TTC549 (cell line): ENCODE measurements around the gene MRGPRE.

Source experiments
- FAIRE-seq: peaks from 2 replicates; lab custom pipeline; 2012; peaks lifted over from hg19 to GRCh38; lab: Jason Lieb, UNC

MRGPRE gene

GRCh38 chr11:3226846-3227567, 5.2 kb downstream of the MRGPRE start:
- no peak for FAIRE-seq

- no peak for FAIRE-seq
These were observed 6.1 kb downstream of the MRGPRE start for GRCh38 chr11:3225826-3226750.

- FAIRE-seq: no peak
These were observed 7.0 kb downstream of the MRGPRE start for GRCh38 chr11:3225159-3225758.

GRCh38 chr11:3224401-3225057, 7.7 kb downstream of the MRGPRE start:
- FAIRE-seq: no peak

GRCh38 chr11:3223932-3224381, 8.3 kb downstream of the MRGPRE start:
- FAIRE-seq: no peak

GRCh38 chr11:3222941-3223915, 9.0 kb downstream of the MRGPRE start:
- FAIRE-seq: no peak

- FAIRE-seq: no peak
These were observed 10.0 kb downstream of the MRGPRE start for GRCh38 chr11:3222003-3222855.

GRCh38 chr11:3221408-3222002, 10.7 kb downstream of the MRGPRE start:
- FAIRE-seq: no peak

GRCh38 chr11:3220521-3221407, 11.5 kb downstream of the MRGPRE start:
- FAIRE-seq: no peak

GRCh38 chr11:3220101-3220500, 12.1 kb downstream of the MRGPRE start:
- no peak for FAIRE-seq

GRCh38 chr11:3219281-3219892, 12.8 kb downstream of the MRGPRE start:
- FAIRE-seq: no peak

GRCh38 chr11:3218483-3219280, 13.5 kb downstream of the MRGPRE start, which contains the start of gene MRGPRG:
Gene MRGPRG (minus strand): TSS chr11:3218813. CDS start chr11:3218813, 0 bp downstream.
- no peak for FAIRE-seq

- no peak for FAIRE-seq
These were observed 14.3 kb downstream of the MRGPRE start for GRCh38 chr11:3217818-3218482.

GRCh38 chr11:3216027-3216525, 16.1 kb downstream of the MRGPRE start:
- no peak for FAIRE-seq

GRCh38 chr11:3215346-3216026, 16.7 kb downstream of the MRGPRE start:
- no peak for FAIRE-seq

GRCh38 chr11:3214420-3214699, 17.9 kb downstream of the MRGPRE start:
- no peak for FAIRE-seq
